Heart right ventricle (tissue), 16 donors: Measurements from ENCODE around the gene BOLA2. TPM values are rescaled to one million over a fixed set of nuclear protein-coding genes. Genes with fewer than 3 reads are reported as not detected.
"Not testable (repeated sequence)": the region's sequence is repeated elsewhere in the genome, so short reads cannot be mapped to it uniquely, and the experiment has no call there.

ENCODE experiments used
- ATAC-seq, 8 donors: fragments of 200-7000 bp; cut with Tn5 transposase; one replicate each; pipeline ENCODE4 v1.9.1; 2020; ENCODE audit warnings: mild to moderate bottlenecking in 8 of 8, moderate library complexity in 8 of 8, moderate number of reproducible peaks in 1 of 8
- DNase-seq, 2 donors: peaks; one replicate each; pipeline ENCODE4 v3.0.0-alpha.2; 2020
- H3K27ac ChIP-seq, 10 donors: fragments of 200-600 bp; sonication (generic) in 2 of 10; one replicate each; pipeline versions ENCODE4 v1.5.0 to v1.8.0; 2020 to 2022; ENCODE audit warnings: mild to moderate bottlenecking in 3 of 10
- H3K27me3 ChIP-seq, 7 donors: fragments of 200-600 bp; one replicate each; pipeline ENCODE4 v1.8.0; 2021 to 2022; ENCODE audit warnings: mild to moderate bottlenecking in 2 of 7
- H3K36me3 ChIP-seq, 9 donors: fragments of 200-600 bp; sonication (generic) in 1 of 9; one replicate each; pipeline versions ENCODE4 v1.5.0 to v1.8.0; 2020 to 2022; ENCODE audit warnings: mild to moderate bottlenecking in 2 of 9
- H3K4me1 ChIP-seq, 9 donors: fragments of 200-600 bp; sonication (generic) in 1 of 9; one replicate each; pipeline versions ENCODE4 v1.5.0 to v1.8.0; 2020 to 2022; ENCODE audit warnings: mild to moderate bottlenecking in 4 of 9
- H3K4me3 ChIP-seq, 10 donors: fragments of 200-600 bp; sonication (generic) in 2 of 10; one replicate each; pipeline versions ENCODE4 v1.5.0 to v1.8.0; 2020 to 2022; ENCODE audit warnings: mild to moderate bottlenecking in 7 of 10, moderate library complexity in 2 of 10
- H3K9me3 ChIP-seq, 11 donors: fragments of 200-600 bp in 10 of 11; sonication (generic) in 2 of 11; one replicate each; pipeline versions ENCODE4 v1.5.0 to v1.8.0; 2013 to 2022; ENCODE audit warnings: mild to moderate bottlenecking in 2 of 11, control low read depth in 1 of 11, moderate library complexity in 1 of 11
- WGBS, 2 donors: extraction: QIAGEN DNeasy Blood & Tissue Kit; methylation state at CpG; one replicate each; pipeline ENCODE4 v1.1.7; 2013; ENCODE audit warnings: inconsistent platforms in 1 of 2; 5-methylcytosine and 5-hydroxymethylcytosine counted together
- intact Hi-C, 10 donors: fragments of 100-400 bp; cut with DNase I; formaldehyde crosslinking; loops; one replicate each; pipeline versions ENCODE4 v1.11.1 to v1.14.2; 2022
- long read RNA-seq, 3 donors: library from polyadenylated mRNA; unstranded; transcript quantifications; one replicate each; pipeline ENCODE4 v2.0.0, GENCODE V29; 2020 to 2021
- polyA plus RNA-seq, 2 donors: library from polyadenylated mRNA; stranded (reverse); fragments of 200-250 nt; gene quantifications; one replicate each; pipeline ENCODE4 v1.2.3, GENCODE V29; 2013
- total RNA-seq, 10 donors: library from RNA; stranded (reverse); fragmentation: NEBNext Ultra II Directional in 3 of 10; extraction: Animal tissue kit (Norgen Biotek cat#: 25700) in 3 of 10; gene quantifications; one replicate each; pipeline versions ENCODE4 v1.2.1 to v1.2.4, GENCODE V29; 2021 to 2023
- TF ChIP-seq, protein P1 (sequence below), 9 donors: fragments of 200-600 bp; sonication (generic) in 2 of 9; IDR thresholded peaks; one replicate each; pipeline versions ENCODE4 v1.5.0 to v1.8.0; 2021 to 2022; ENCODE audit warnings: antibody characterized with exemption in 9 of 9, mild to moderate bottlenecking in 5 of 9, moderate library complexity in 1 of 9
- donor health status: Arrhythmogenic right ventricular cardiomyopathy.
- donor health status: ischemic (EF 13 %, LVEDD 7.1; RV severe dilation, severe dysfunction).
- donor health status: healthy with polysubstance abuse.
- donor health status: DM: no; HTN: yes; CAD: no.
- donor health status: DM: no; HTN: no; CAD: no.
- donor health status: ischemic (EF 25% LVEDD 6.9; RV normal size, moderate dysfunction).
- donor health status: ischemic (EF 25% LVEDD 5.7; RV mildly dilated, moderate dysfunction).
- donor health status: healthy.
- donor health status: DM: yes; HTN: yes; CAD: no.
- donor health status: Ischemic cardiomyopathy.
- donor health status: ischemic (EF 35%, LVEDD 5.7; RV mildly dilated, moderate dysfunction).
- donor health status: nonischemic (EF 11% LVEDD 7.7; RV severe dilation, severe dysfunction).
- donor health status: DM: yes; HTN: yes; CAD: no.
- donor health status: PGD.
- donor health status: ischemic (EF 29% LVEDD 5.4; RV normal size, mild dysfunction).
- donor health status: nonischemic (EF 23%, LVEDD 6.1; RV moderate dilation, normal function).

The BOLA2 gene
- total RNA-seq (1 to 10 TPM; 2.4 to 4.5 (median 3.4) TPM), polyA plus RNA-seq (10 to 100 TPM; 21.6 to 35.7 TPM)
- long read RNA-seq, donor 1, transcript BOLA2-201 (3 exons, 1,012 nt), result major isoform, 5 of 6 reads
- long read RNA-seq, donor 1, partial matches to known transcripts, result 0 of 6 reads
- long read RNA-seq, donor 1, other reads (novel, unspliced or antisense), result 1 of 6 reads
- long read RNA-seq, donor 2, transcript BOLA2-201 (3 exons, 1,012 nt), result major isoform, 12 of 13 reads
- long read RNA-seq, donor 2, partial matches to known transcripts, result 1 of 13 reads
- long read RNA-seq, donor 2, other reads (novel, unspliced or antisense), result 0 of 13 reads
- long read RNA-seq, donor 3, partial matches to known transcripts, result 1 of 4 reads
- long read RNA-seq, donor 3, other reads (novel, unspliced or antisense), result 1 of 4 reads

DNA sequence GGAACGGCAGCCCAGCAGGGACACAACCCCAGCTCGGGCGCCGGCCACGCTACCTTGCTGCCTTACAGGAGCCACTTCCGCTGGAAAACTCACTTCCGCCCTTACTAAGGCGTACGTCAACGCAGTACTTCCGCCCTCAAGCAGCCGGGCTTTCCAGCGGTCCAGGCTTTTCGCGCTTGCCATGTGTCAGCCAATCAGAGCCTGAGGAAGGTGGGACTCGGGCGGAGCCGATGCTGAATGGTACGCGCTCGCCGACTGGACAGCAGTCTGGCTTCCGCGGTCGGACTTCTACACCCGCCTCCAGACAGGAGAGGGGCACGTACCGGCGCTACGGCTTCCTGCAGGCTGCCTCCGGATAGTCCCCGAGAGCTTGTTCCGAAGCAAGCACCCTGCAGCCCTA, at the start of gene BOLA2, which contains the start of gene SLX1B:
Gene BOLA2, minus strand, starts transcription at position 83 of the 400 bp plus-strand sequence. CDS start 98 bp downstream, outside the sequence.
Gene SLX1B, plus strand, starts transcription at position 265 of the 400 bp plus-strand sequence.
- H3K4me1 ChIP-seq, H3K27ac ChIP-seq, intact Hi-C loops, H3K36me3 ChIP-seq, H3K9me3 ChIP-seq, H3K27me3 ChIP-seq, DNase-seq, H3K4me3 ChIP-seq: not testable (repeated sequence)
- no CpG with 5 or more reads among the region's 33 CpGs for WGBS, 2 donors
- ATAC-seq, result peak; percentile 94 to 98 (median 97)

DNA sequence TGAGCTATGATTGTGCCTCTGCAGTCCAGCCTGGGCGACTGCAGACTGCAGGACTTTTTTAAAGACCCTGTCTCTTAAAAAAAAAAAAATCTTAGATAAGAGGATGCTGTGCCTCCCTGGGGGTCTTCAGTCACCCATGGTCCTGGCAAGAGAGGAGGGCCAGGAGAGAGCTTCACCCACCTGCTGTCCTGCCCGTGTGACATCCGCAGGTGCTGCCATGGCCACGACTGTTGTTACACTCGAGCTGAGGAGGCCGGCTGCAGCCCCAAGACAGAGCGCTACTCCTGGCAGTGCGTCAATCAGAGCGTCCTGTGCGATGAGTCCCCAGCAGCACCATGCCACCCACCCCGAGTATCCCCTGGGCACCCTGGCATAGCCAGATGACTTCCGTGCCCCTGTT, 28.1 kb upstream of the BOLA2 start:
- H3K27ac ChIP-seq, intact Hi-C loops, H3K9me3 ChIP-seq, H3K4me1 ChIP-seq, H3K36me3 ChIP-seq, H3K27me3 ChIP-seq, ATAC-seq, H3K4me3 ChIP-seq: not testable (repeated sequence)
- 73 to 87% methylated on average over 4 to 6 of the region's 12 CpGs for WGBS, 2 donors
- peak in 1 of 2 donors; percentile 4 for DNase-seq

DNA sequence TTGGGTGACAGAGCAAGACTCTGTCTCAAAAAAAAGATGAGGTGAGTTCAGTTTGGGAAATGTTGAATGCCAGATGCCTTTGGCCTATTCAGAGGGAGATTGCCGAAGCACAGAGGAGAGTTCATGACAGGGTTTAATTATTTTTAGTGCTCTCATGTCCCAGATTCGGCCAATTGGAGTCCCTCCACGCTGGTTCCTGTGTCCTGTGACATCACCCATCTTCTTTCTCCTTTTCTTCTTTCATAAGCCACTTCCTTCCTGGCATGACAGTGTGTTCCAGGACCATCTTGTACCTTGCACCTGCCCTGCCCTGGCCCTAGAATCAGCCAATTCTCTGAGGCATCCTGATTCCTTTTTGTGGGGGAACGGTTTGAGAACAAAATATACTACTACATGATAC, 17.9 kb upstream of the BOLA2 start:
- H3K4me1 ChIP-seq, H3K9me3 ChIP-seq, DNase-seq, H3K27ac ChIP-seq, intact Hi-C loops, H3K27me3 ChIP-seq, H3K4me3 ChIP-seq, H3K36me3 ChIP-seq: not testable (repeated sequence)
- peak in 2 of 8 donors; percentile 6 to 16 for ATAC-seq
- WGBS, 2 donors, result no CpG with 5 or more reads among the region's 4 CpGs

DNA sequence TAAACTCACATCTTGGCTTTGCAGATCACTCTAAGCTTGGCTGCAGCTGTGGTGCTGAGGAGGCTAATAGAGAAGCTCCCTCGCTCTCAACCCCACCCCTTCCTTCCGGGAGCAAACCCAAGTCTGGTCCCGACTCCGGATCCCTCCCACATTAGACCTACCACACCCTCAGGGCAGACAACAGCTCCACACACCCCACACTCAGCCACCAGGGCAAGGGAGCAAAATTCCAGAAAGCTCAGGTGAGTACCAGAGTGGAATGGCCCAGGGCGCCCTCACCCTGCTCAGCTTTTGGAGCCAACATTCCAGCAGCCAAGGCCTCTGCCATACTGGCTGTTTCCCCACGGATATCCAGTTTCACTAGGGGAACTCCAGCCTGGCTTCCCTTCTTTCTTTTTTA, 15.5 kb upstream of the BOLA2 start:
- ATAC-seq, result peak; percentile 85 to 90 (median 88)
- DNase-seq, result peak; percentile 72 to 84
- H3K4me1 ChIP-seq, H3K9me3 ChIP-seq, intact Hi-C loops, H3K27me3 ChIP-seq, H3K36me3 ChIP-seq: not testable (repeated sequence)
- TF ChIP-seq, protein P1, sequence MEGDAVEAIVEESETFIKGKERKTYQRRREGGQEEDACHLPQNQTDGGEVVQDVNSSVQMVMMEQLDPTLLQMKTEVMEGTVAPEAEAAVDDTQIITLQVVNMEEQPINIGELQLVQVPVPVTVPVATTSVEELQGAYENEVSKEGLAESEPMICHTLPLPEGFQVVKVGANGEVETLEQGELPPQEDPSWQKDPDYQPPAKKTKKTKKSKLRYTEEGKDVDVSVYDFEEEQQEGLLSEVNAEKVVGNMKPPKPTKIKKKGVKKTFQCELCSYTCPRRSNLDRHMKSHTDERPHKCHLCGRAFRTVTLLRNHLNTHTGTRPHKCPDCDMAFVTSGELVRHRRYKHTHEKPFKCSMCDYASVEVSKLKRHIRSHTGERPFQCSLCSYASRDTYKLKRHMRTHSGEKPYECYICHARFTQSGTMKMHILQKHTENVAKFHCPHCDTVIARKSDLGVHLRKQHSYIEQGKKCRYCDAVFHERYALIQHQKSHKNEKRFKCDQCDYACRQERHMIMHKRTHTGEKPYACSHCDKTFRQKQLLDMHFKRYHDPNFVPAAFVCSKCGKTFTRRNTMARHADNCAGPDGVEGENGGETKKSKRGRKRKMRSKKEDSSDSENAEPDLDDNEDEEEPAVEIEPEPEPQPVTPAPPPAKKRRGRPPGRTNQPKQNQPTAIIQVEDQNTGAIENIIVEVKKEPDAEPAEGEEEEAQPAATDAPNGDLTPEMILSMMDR (IDR thresholded peaks at IDR 0.05), result peak in 1 of 9 donors; percentile 10
- 35 to 56% methylated on average over 5 of the region's 6 CpGs for WGBS, 2 donors
- Histone ChIP-seq H3K4me3 (peak overlapping the region in 5 of 10 donors; percentile 25 to 41 (median 35)), H3K27ac (peak overlapping the region in 8 of 10 donors; percentile 49 to 88 (median 76))

DNA sequence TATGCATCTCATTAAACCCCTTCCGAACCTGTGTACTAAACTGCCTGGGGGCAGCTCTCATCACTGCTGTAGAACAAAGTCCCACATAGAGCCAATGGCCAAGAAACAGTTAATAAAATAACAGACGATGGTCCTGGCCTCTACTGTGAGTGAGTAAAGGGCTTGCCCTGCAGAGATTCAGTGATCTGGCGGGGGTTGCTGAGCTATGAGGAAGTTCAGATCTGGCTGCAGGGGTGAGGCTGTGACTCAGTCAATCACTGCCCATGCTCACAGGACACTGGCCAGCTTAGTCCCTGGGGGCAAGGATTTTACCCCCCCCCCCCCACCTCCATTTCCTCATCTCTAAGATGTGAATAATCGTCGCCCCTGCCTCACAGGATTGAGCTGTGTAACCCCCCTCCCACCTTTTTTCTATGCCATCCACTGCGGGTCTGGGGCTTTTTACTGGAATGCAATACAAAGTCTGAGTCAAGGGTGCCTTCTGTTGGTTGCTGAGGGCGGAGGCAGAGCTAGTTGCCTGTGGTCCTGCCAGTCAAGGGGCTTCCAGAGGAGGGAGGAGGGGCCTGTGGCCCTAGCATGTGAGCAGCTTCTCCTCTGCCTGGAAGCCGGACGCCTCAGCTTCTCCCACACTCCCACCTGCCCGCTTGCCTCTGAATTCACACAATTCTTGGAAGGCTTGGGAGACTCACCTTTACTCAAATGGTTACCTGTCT, 13.7 kb upstream of the BOLA2 start:
- DNase-seq, H3K27me3 ChIP-seq, H3K27ac ChIP-seq, H3K9me3 ChIP-seq, intact Hi-C loops, H3K4me3 ChIP-seq, H3K36me3 ChIP-seq, H3K4me1 ChIP-seq: not testable (repeated sequence)
- ATAC-seq, result peak in 2 of 8 donors; percentile 26
- WGBS, 2 donors, result no CpG with 5 or more reads among the region's 10 CpGs

DNA sequence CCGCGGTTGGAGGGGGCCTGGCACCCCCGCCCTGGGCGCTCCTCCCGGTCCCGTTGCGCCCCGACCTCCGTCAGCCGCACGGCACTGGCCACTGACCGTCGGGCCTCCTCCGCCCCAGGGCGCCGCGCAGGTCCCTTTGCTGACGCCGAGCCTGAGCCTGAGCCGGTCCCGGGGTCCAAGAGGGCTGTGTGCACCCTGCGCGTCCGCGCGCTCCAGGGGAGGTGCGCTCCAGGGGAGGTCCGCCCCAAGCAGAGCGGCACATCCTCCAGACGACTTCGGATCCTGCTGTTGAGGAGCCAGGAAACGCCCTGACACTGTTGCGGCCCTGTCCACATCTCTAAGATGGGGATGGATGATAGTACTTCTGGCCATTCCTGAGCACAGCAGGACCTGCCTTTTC, 12.8 kb upstream of the BOLA2 start:
- WGBS, 2 donors, result no CpG with 5 or more reads among the region's 33 CpGs
- DNase-seq, H3K27me3 ChIP-seq, H3K9me3 ChIP-seq, H3K36me3 ChIP-seq, H3K27ac ChIP-seq, H3K4me1 ChIP-seq, intact Hi-C loops, H3K4me3 ChIP-seq: not testable (repeated sequence)
- ATAC-seq, result peak; percentile 6 to 40 (median 16)

DNA sequence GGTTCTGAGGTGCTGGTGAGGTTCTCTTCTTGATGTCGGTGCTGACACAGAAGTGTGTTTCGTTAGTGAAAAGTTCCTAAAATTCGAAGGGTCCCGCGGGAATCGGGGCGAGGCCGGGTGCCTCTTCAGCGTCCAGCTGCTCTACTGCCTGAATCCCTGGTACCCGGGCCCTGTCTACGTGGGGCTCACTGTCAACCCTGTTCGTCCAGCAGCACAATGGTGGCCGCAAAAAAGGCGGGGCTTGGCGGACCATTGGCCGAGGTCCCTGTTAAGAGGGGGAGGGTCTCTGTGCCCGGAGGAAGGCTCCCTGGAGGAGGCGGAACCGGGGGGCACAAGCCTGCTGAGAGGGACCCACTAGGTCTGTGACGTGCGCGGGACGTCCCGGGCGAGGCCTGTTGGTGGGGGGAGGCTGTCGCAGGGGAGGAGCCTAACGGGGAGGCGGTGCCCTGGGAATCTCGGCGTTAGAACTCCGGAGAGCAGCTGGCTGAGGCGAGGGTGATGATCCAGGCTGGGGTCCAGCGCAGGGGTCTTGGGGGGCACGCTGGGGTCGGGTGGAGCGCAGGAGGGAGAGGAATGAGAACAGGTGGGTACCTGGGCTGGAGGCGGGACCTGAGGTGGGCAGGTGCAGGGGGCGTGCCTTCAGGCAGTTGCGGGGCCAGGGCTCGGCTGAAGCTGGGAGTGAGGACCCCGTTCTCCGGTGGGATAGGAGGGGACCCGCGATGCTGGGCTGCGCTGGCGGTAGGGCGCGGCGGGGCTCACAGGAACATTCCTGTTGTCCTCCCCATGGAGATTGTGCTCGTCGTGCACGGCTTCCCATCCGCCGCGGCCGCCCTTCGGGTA, 12.1 kb upstream of the BOLA2 start:
- DNase-seq, H3K9me3 ChIP-seq, H3K4me3 ChIP-seq, H3K27ac ChIP-seq, H3K36me3 ChIP-seq, H3K4me1 ChIP-seq, intact Hi-C loops, H3K27me3 ChIP-seq: not testable (repeated sequence)
- no CpG with 5 or more reads among the region's 57 CpGs for WGBS, 2 donors
- ATAC-seq, result peak; percentile 48 to 67 (median 60)

DNA sequence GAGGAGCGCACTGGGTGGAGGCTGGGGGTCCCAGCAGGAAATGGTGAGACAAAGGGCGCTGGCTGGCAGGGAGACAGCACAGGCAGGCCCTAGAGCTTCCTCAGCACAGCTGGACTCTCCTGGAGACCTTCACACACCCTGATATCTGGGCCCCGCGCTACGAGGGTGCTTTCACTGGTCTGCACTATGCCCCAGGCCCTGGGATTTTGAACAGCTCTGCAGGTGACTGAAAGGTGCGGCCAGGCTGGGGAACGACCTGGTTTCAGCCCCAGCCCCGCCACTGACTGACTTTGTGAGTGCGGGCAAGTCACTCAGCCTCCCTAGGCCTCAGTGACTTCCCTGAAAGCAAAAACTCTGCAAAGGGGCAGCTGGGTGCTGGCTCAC, 6.5 kb upstream of the BOLA2 start:
- H3K36me3 ChIP-seq, intact Hi-C loops, H3K27ac ChIP-seq, H3K9me3 ChIP-seq, H3K4me3 ChIP-seq, DNase-seq, H3K27me3 ChIP-seq, H3K4me1 ChIP-seq: not testable (repeated sequence)
- peak in 4 of 8 donors; percentile 1 to 9 (median 6) for ATAC-seq
- WGBS, 2 donors, result no CpG with 5 or more reads among the region's 9 CpGs

DNA sequence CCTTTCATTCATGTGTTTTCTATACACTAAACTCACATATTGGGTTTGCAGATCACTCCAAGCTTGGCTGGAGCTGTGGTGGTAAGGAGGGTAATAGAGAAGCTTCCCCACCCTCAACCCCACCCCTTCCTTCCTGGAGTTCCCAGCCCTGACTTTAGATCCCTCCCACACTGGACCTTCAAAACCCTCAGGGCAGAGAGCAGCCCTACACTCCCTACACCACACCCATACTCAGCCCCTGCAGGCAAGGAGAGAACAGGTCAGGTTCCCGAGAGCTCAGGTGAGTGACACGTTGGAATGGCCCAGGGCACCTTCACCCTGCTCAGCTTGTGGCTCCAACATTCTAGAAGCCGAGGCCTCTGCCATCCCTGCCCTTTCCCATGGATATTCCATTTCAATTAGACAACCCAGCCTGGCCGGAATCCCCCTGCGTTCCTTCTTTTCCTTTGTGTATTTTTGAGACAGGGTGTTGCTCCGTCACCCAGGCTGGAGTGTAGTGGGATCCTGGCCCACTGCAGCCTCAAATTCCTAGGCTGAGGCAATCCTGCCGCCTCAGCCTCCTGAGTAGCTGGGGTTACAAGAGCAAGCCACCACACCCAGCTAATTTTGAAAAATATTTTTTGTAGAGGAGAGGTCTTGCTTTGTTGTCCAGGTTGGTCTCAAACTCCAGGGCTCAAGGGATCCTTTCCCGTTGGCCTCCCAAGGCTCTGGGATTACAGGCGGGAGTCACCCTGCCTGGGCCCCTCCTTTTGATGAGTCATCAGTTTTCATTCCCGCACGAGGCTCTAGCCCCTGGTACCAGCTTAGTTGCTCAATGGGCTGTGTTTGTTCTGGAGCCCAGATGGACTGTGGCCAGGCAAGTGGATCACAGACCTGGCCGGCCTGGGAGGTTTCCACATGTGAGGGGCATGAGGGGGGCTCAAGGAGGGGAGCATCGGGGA, 5.8 kb upstream of the BOLA2 start, which contains the start of gene SULT1A4:
Gene SULT1A4, plus strand, starts transcription at position 208 of the 941 bp plus-strand sequence. CDS start 1,473 bp downstream, outside the sequence.
- no CpG with 5 or more reads among the region's 13 CpGs for WGBS, 2 donors
- H3K4me1 ChIP-seq, DNase-seq, H3K27ac ChIP-seq, intact Hi-C loops, H3K4me3 ChIP-seq, H3K36me3 ChIP-seq, H3K9me3 ChIP-seq, H3K27me3 ChIP-seq: not testable (repeated sequence)
- ATAC-seq, result peak; percentile 23 to 69 (median 51)
